G401.6 (cell line): Measurements from ENCODE around the gene LRP6.

Experiments used
- FAIRE-seq: peaks from 2 replicates; lab custom pipeline; 2012; peaks lifted over from hg19 to GRCh38; lab: Jason Lieb, UNC

Gene LRP6

DNA sequence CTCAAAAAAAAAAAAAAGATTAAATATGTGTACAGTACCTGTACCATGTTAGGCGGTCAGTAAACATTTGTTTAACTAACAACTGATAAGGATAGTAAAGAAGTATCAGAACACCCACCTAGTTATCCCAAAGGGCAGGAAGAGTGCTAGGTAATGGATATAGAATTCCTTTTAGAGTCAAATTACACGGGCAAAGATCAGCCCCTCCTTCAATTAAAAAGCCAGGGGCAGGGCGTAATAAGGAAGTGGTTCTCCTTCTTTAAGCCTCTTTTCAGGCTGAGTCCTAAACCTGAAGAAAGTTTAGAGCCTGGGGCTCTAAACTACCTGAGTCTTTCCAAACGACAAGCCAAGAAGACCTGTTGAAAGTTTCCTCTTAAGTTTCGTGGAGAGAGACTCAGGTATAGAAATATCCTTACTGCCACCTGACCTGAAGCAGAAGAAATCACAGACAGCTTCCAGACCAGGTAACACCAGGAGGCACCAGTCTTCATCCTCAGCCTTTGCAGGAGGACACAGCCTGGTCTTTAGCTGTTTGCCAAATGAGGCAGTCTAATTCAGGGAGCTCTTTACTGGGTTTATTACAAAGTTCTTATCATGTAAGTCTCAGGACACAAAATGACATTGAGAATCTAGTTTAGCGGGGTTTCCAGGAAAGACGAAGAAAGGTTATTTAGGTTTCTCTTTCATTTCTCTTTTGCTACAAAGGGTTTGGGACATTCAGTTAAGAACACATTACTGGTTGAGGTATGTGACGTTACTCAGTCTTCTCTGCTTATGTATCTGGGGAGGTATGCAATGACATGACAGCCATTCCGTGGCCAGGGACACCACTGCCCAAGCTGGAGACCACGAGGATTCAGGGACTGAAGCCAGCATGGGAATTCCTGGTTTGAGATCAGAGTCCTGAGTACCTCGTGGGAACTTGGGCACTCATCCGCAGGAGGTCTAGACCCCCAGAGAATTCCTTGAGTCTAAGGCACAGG is 195.9 kb downstream of the LRP6 start, which contains the start of gene BCL2L14:
BCL2L14 (plus strand) TSS at position 266 of the 983 bp plus-strand sequence. CDS start 8,367 bp downstream, outside the sequence.
- FAIRE-seq, result no peak

DNA sequence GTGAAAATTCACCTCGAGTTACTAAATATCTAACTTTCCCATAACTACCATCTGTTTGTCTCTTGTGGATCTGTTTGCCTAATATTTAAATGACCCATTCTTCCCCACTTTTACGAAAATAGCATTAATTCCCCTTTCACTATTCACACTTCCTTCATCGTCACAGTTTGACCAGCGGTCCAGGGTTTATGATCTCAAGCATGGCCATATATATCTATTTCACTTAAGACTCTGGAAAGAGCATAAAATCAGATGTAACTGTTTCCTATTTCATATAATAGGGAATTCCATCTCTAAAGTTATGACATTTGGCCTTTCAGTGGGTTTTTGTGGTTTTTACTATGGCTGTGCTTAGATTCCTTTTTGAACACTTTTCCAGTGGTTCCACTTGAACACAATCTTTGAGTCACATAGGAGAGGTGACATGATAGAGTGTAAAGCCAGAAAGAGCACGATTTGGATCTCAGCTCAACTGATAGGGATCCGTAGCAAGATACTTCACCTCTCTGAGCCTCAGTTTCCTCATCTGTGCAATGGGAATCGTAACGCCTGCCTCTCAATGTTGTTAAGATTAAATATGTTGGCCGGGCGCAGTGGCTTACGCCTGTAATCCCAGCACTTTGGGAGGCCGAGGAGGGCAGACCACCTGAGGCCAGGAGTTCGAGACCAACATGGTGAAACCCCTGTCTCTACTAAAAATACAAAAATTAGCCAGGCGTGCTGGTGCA is 196.9 kb downstream of the LRP6 start:
- FAIRE-seq, result no peak

DNA sequence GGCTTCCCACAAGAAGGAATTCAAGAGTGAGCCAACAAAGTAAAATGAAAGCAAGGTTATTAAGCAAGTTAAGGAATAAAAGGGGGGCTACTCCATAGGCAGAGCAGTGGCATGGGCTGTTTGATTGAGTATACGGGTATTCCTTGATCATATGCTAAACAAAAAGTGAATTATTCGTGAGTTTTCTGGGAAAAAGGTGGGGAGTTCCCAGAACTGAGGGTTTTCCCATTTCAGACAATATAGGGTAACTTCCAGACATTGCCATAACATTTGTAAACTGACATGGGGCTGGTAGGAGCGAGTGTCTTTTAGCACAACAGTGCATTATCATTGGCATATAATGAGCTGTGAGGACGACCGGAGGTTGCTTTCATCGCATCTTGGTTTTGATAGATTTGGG is 198.1 kb downstream of the LRP6 start:
- FAIRE-seq, result no peak
